D341Med (cell line): Measurements from ENCODE around the gene SLC18A3.

ENCODE experiments used
- DNase-seq: peaks from one replicate; pipeline ENCODE4 v3.0.0; 2012; ENCODE audit warnings: low spot score

SLC18A3 gene

GRCh38 chr10:49651039-49651835, 41.1 kb downstream of the SLC18A3 start:
- peak; percentile 20 for DNase-seq

GRCh38 chr10:49651917-49652316, 41.8 kb downstream of the SLC18A3 start:
- peak; percentile 25 for DNase-seq

GRCh38 chr10:49652421-49653272, 42.5 kb downstream of the SLC18A3 start:
- DNase-seq = peak; percentile 32

- DNase-seq = peak; percentile 18
Measured at GRCh38 chr10:49653273-49653929, 43.3 kb downstream of the SLC18A3 start.

GRCh38 chr10:49654036-49654693, 44.1 kb downstream of the SLC18A3 start:
- peak; percentile 37 for DNase-seq

GRCh38 chr10:49655099-49655498, 45.0 kb downstream of the SLC18A3 start:
- peak; percentile 24 for DNase-seq

- peak; percentile 12 for DNase-seq
Measured at GRCh38 chr10:49656845-49657493, 46.9 kb downstream of the SLC18A3 start.

- peak; percentile 5 for DNase-seq
Measured at GRCh38 chr10:49657606-49658005, 47.5 kb downstream of the SLC18A3 start.

- DNase-seq = peak; percentile 16
Measured at GRCh38 chr10:49661140-49661856, 51.2 kb downstream of the SLC18A3 start.
